K562 (cell line): ENCODE measurements around the gene VPS13D. TPM values are rescaled to one million over a fixed set of nuclear protein-coding genes. Genes with fewer than 3 reads are reported as not detected.

Source experiments
- FUS ChIP-seq: fragments of 200-400 bp; formaldehyde crosslinking; optimal IDR thresholded peaks from 2 replicates; pipeline ENCODE3; 2017; ENCODE audit warnings: low read depth, low read length
- NFIX ChIP-seq: fragments of 250-450 bp; sonication (Bioruptor Pico); IDR thresholded peaks from 2 replicates; pipeline ENCODE4 v1.4.0; 2020; ENCODE audit warnings: low read depth, mild to moderate bottlenecking, moderate library complexity
- NRF1 ChIP-seq, 2 experiments: fragments of 450-650 bp; IDR thresholded peaks in 1 of 2; conservative IDR thresholded peaks in 1 of 2; 2 replicates each; pipeline ENCODE4 v1.6.1; 2014; ENCODE audit warnings: mild to moderate bottlenecking in 2 of 2
- PHB ChIP-seq: fragments of 250-450 bp; sonication (Bioruptor Pico); IDR thresholded peaks from 2 replicates; pipeline ENCODE4 v1.5.0; 2021
- POLR2B ChIP-seq: fragments of 450-650 bp; IDR thresholded peaks from 2 replicates; pipeline ENCODE4 v1.6.1; 2018; ENCODE audit warnings: low read depth; ENCODE audit not compliant: partially characterized antibody
- PURB ChIP-seq: sonication (generic); formaldehyde crosslinking; IDR thresholded peaks from 2 replicates; pipeline ENCODE4 v1.9.0; 2021; ENCODE audit warnings: low read depth, mild to moderate bottlenecking, missing genetic modification reagents
- RBM39 ChIP-seq: fragments of 200-400 bp; formaldehyde crosslinking; optimal IDR thresholded peaks from 2 replicates; pipeline ENCODE3; 2018; ENCODE audit warnings: low read depth, low read length
- STAG1 ChIP-seq: sonication (generic); formaldehyde crosslinking; IDR thresholded peaks from 2 replicates; pipeline ENCODE4 v1.5.0; 2020; ENCODE audit warnings: missing genetic modification reagents, borderline replicate concordance
- TARDBP ChIP-seq: fragments of 450-650 bp; IDR thresholded peaks from 2 replicates; pipeline ENCODE4 v1.6.1; 2016
- TBL1XR1 ChIP-seq, 2 experiments: IDR thresholded peaks; 2 replicates each; pipeline ENCODE4 v1.6.1; 2012; ENCODE audit warnings: improper control_type of control experiment in 2 of 2, low read length in 2 of 2, mild to moderate bottlenecking in 1 of 2
- THAP7 ChIP-seq: fragments of 250-450 bp; sonication (Bioruptor Pico); IDR thresholded peaks from 2 replicates; pipeline ENCODE4 v1.5.0; 2021
- TSHZ1 ChIP-seq: fragments of 250-450 bp; sonication (Bioruptor Pico); IDR thresholded peaks from 2 replicates; pipeline ENCODE4 v1.4.0; 2020; ENCODE audit warnings: mild to moderate bottlenecking, moderate library complexity
- U2AF2 ChIP-seq: fragments of 200-400 bp; formaldehyde crosslinking; optimal IDR thresholded peaks from 2 replicates; pipeline ENCODE3; 2017; ENCODE audit warnings: low read depth, mild to moderate bottlenecking, low read length
- ZC3H11A ChIP-seq: IDR thresholded peaks from 2 replicates; pipeline ENCODE4 v1.6.1; 2012; ENCODE audit warnings: low read depth, low read length, improper control_type of control experiment
- ZC3H8 ChIP-seq: fragments of 450-650 bp; IDR thresholded peaks from 2 replicates; pipeline ENCODE4 v1.6.1; 2017
- ZNF146 ChIP-seq: IDR thresholded peaks from one replicate; pipeline ENCODE4 v1.6.1; 2018; ENCODE audit warnings: missing compliant biosample characterization; ENCODE audit not compliant: unreplicated experiment
- ZNF184 ChIP-seq: sonication (generic); formaldehyde crosslinking; IDR thresholded peaks from 2 replicates; pipeline ENCODE4 v1.5.0; 2020; ENCODE audit warnings: missing genetic modification reagents
- ZNF398 ChIP-seq: fragments of 250-450 bp; sonication (Bioruptor Pico); IDR thresholded peaks from 2 replicates; pipeline ENCODE4 v1.8.0; 2021; ENCODE audit warnings: moderate library complexity, mild to moderate bottlenecking, inconsistent platforms
- ZNF436 ChIP-seq: fragments of 250-450, 450-650 bp; sonication (Bioruptor Pico); formaldehyde crosslinking; IDR thresholded peaks from 2 replicates; pipeline ENCODE4 v1.7.0; 2020; ENCODE audit warnings: mild to moderate bottlenecking
- polyA plus RNA-seq, 8 experiments: library from polyadenylated mRNA; depleted of rRNA in 4 of 8; stranded (reverse) in 5 of 8; unstranded in 3 of 8; fragments of >200 nt; fragmentation: Nextera tagmentation in 2 of 8; fragmentation: Illumina TruSeq in 1 of 8; extraction: Ambion mirVana in 2 of 8; extraction: Trizol in 1 of 8; gene quantifications; 2 replicates each; pipeline versions ENCODE4 v1.2.1 to v1.2.3, GENCODE V29; 2011 to 2014; ENCODE audit warnings: inconsistent platforms in 1 of 8, missing spikeins in 1 of 8
- total RNA-seq, 7 experiments: library from RNA; depleted of rRNA in 6 of 7; stranded (reverse); fragments of >200 nt in 6 of 7; fragmentation: Illumina TruSeq in 2 of 7; extraction: Trizol in 2 of 7; gene quantifications; 2 replicates each; pipeline versions ENCODE4 v1.2.1 to v1.2.3, GENCODE V29; 2011 to 2021; ENCODE audit warnings: low replicate concordance in 1 of 7
- TF ChIP-seq, protein P1 (sequence below), 2 experiments: fragments of 450-650 bp in 1 of 2; sonication (generic) in 1 of 2; formaldehyde crosslinking; conservative IDR thresholded peaks; 2 replicates each; pipeline versions ENCODE4 v1.4.0 to v1.8.1; 2020 to 2022; ENCODE audit warnings: mild to moderate bottlenecking in 1 of 2, missing genetic modification reagents in 1 of 2
- TF ChIP-seq, protein P2 (sequence below): fragments of 250-450 bp; sonication (Bioruptor Pico); IDR thresholded peaks from 2 replicates; pipeline ENCODE4 v1.4.0; 2020; ENCODE audit warnings: borderline replicate concordance

VPS13D gene
- total and polyA plus RNA-seq, 9 of the 15 experiments (the other 6 are each of a cell fraction or from before 2014, with no cell fraction given): 6.1 to 51.5 (median 38.5) TPM

- no peak for TF ChIP-seq U2AF2
- TF ChIP-seq ZC3H11A: no peak
- TF ChIP-seq PHB (CRISPR knock-in tag): no peak
- no peak for TF ChIP-seq NFIX (CRISPR knock-in tag)
- no peak; a peak in 1 of 4 replicates for TF ChIP-seq TBL1XR1 (IDR thresholded peaks at IDR 0.05; ENCODE audit: low read length in 2 of 2)
- TF ChIP-seq THAP7 (CRISPR knock-in tag): no peak
- TF ChIP-seq STAG1 (CRISPR knock-in tag): no peak
- no peak for TF ChIP-seq ZNF146 (CRISPR knock-in tag)
- no peak for TF ChIP-seq FUS
- TF ChIP-seq RBM39: no peak
- TF ChIP-seq, protein P1, sequence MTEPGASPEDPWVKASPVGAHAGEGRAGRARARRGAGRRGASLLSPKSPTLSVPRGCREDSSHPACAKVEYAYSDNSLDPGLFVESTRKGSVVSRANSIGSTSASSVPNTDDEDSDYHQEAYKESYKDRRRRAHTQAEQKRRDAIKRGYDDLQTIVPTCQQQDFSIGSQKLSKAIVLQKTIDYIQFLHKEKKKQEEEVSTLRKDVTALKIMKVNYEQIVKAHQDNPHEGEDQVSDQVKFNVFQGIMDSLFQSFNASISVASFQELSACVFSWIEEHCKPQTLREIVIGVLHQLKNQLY (CRISPR knock-in tag; conservative IDR thresholded peaks at IDR 0.05): no peak
- TF ChIP-seq TSHZ1 (CRISPR knock-in tag): no peak
- no peak for TF ChIP-seq ZC3H8
- TF ChIP-seq PURB (CRISPR knock-in tag): no peak
- TF ChIP-seq ZNF184 (CRISPR knock-in tag): no peak
- TF ChIP-seq, protein P2, sequence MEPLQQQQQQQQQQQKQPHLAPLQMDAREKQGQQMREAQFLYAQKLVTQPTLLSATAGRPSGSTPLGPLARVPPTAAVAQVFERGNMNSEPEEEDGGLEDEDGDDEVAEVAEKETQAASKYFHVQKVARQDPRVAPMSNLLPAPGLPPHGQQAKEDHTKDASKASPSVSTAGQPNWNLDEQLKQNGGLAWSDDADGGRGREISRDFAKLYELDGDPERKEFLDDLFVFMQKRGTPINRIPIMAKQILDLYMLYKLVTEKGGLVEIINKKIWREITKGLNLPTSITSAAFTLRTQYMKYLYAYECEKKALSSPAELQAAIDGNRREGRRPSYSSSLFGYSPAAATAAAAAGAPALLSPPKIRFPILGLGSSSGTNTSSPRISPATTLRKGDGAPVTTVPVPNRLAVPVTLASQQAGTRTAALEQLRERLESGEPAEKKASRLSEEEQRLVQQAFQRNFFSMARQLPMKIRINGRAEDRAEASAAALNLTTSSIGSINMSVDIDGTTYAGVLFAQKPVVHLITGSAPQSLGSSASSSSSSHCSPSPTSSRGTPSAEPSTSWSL (CRISPR knock-in tag): no peak
- TF ChIP-seq ZNF436 (CRISPR knock-in tag): no peak
- no peak for TF ChIP-seq ZNF398 (CRISPR knock-in tag)
- TF ChIP-seq POLR2B: no peak
- no peak for TF ChIP-seq NRF1 (conservative IDR thresholded peaks at IDR 0.05 in 1 of 2, IDR thresholded peaks at IDR 0.05 in 1 of 2)
- TF ChIP-seq TARDBP: no peak
Measured at GRCh38 chr1:12441414-12442105, 211.7 kb downstream of the VPS13D start (continued).
